SU-DHL-6 (cell line): ENCODE results near the gene SCYL1.

Source experiments
- H2AFZ ChIP-seq: fragments of 200-600 bp; sonication (generic); 2 replicates; pipeline ENCODE4 v1.6.1; 2014; ENCODE audit warnings: low read depth, mild to moderate bottlenecking, moderate library complexity, mixed read lengths, antibody characterized with exemption, low read length; ENCODE audit not compliant: severe bottlenecking
- H3F3A ChIP-seq: fragments of 200-600 bp; shearing (Covaris generic); 2 replicates; pipeline ENCODE4 v1.6.0; 2016; ENCODE audit warnings: antibody characterized with exemption, mild to moderate bottlenecking; ENCODE audit not compliant: insufficient read depth
- H3K27ac ChIP-seq: fragments of 200-600 bp; sonication (generic); 2 replicates; pipeline ENCODE4 v1.5.1; 2016; ENCODE audit warnings: low read depth, mild to moderate bottlenecking, low read length, moderate library complexity, mixed read lengths
- H3K27me3 ChIP-seq: fragments of 200-600 bp; sonication (generic), shearing (Covaris generic); 2 replicates; pipeline ENCODE4 v1.6.0; 2014; ENCODE audit warnings: mild to moderate bottlenecking, low read length
- H3K36me3 ChIP-seq: fragments of 200-600 bp; sonication (generic); 2 replicates; pipeline ENCODE4 v1.6.1; 2014; ENCODE audit warnings: mild to moderate bottlenecking, low read length, mixed read lengths
- H3K4me2 ChIP-seq: fragments of 300-600, 200-600 bp; shearing (Covaris generic), sonication (generic); 2 replicates; pipeline ENCODE4 v1.6.0; 2014; ENCODE audit warnings: low read length, low read depth, mild to moderate bottlenecking; ENCODE audit not compliant: poor library complexity, severe bottlenecking
- H3K4me3 ChIP-seq: fragments of 200-600 bp; sonication (generic); 2 replicates; pipeline ENCODE4 v1.5.1; 2014; ENCODE audit warnings: antibody characterized with exemption, low read length, mild to moderate bottlenecking, mixed read lengths; ENCODE audit not compliant: insufficient read depth, poor library complexity, severe bottlenecking
- H3K79me2 ChIP-seq: fragments of 200-600 bp; sonication (generic); 2 replicates; pipeline ENCODE4 v1.6.1; 2014; ENCODE audit warnings: mild to moderate bottlenecking, low read length, moderate library complexity; ENCODE audit not compliant: insufficient read depth
- H3K9ac ChIP-seq: fragments of 200-600 bp; sonication (generic); 2 replicates; pipeline ENCODE4 v1.7.0; 2014; ENCODE audit warnings: mild to moderate bottlenecking, low read length
- H3K9me2 ChIP-seq: fragments of 200-600 bp; sonication (generic); replicated peaks from 2 replicates; pipeline ENCODE4 v1.6.1; 2014; ENCODE audit warnings: low read length; ENCODE audit not compliant: insufficient read depth
- H3K9me3 ChIP-seq: fragments of 200-600 bp; sonication (generic); 2 replicates; pipeline ENCODE4 v1.6.1; 2014; ENCODE audit warnings: low read length, mixed read lengths; ENCODE audit not compliant: insufficient read depth
- H4K20me1 ChIP-seq: fragments of 200-600 bp; sonication (generic); 2 replicates; pipeline ENCODE4 v1.6.1; 2014; ENCODE audit warnings: low read depth, mild to moderate bottlenecking, antibody characterized with exemption, low read length, moderate library complexity, mixed read lengths
- CTCF ChIP-seq: fragments of 200-600 bp; sonication (generic); IDR thresholded peaks from one replicate; pipeline ENCODE4 v1.5.1; 2017; ENCODE audit warnings: antibody characterized with exemption, mild to moderate bottlenecking, low read length, moderate library complexity; ENCODE audit not compliant: insufficient read depth, poor library complexity, severe bottlenecking
- EZH2phosphoT487 ChIP-seq: fragments of 200-600 bp; sonication (generic), shearing (Covaris generic); conservative IDR thresholded peaks from 2 replicates; pipeline ENCODE4 v1.6.1; 2018; ENCODE audit warnings: mild to moderate bottlenecking, antibody characterized with exemption, low read length, moderate library complexity, mixed read lengths

Gene SCYL1

GRCh38 chr11:65498977-65499712 is 25.7 kb upstream of the SCYL1 start, which contains the start of gene MALAT1:
MALAT1 (plus strand) TSS chr11:65499045.
- H3K9ac ChIP-seq, result peak within 1 kb of the TSS; percentile 89
- peaks cover 74% of the 10 kb centered on the region for H3F3A ChIP-seq
- peaks cover 52% of the 10 kb centered on the region for H3K36me3 ChIP-seq
- H3K4me3 ChIP-seq, result peak within 1 kb of the TSS; percentile 77
- H3K4me2 ChIP-seq, result peak within 1 kb of the TSS; percentile 86
- peak within 1 kb of the TSS; percentile 98 for H3K27ac ChIP-seq
- no peaks in the 10 kb centered on the region for H3K9me2 ChIP-seq
- H2AFZ ChIP-seq, result peak within 1 kb of the TSS; percentile 45
- peaks cover 53% of the 10 kb centered on the region for H3K79me2 ChIP-seq
- no peak for TF ChIP-seq EZH2phosphoT487
- TF ChIP-seq CTCF, result no peak
- H3K27me3 ChIP-seq, result no peaks in the 10 kb centered on the region
- H4K20me1 ChIP-seq, result peaks cover 41% of the 10 kb centered on the region
- no peaks in the 10 kb centered on the region for H3K9me3 ChIP-seq

- H3F3A ChIP-seq, result peaks cover 81% of the 10 kb centered on the region
- H2AFZ ChIP-seq, result no peak overlapping the region
- peak overlapping the region; percentile 86 for H3K4me2 ChIP-seq
- peaks cover 61% of the 10 kb centered on the region for H3K79me2 ChIP-seq
- peak overlapping the region; percentile 98 for H3K27ac ChIP-seq
- peak overlapping the region; percentile 89 for H3K9ac ChIP-seq
- H3K9me3 ChIP-seq, result no peaks in the 10 kb centered on the region
- TF ChIP-seq CTCF (no peak), EZH2phosphoT487 (no peak)
- no peaks in the 10 kb centered on the region for H3K27me3 ChIP-seq
- H3K9me2 ChIP-seq, result no peaks in the 10 kb centered on the region
- H4K20me1 ChIP-seq, result peaks cover 48% of the 10 kb centered on the region
- peaks cover 59% of the 10 kb centered on the region for H3K36me3 ChIP-seq
- peak overlapping the region; percentile 77 for H3K4me3 ChIP-seq
Measured at GRCh38 chr11:65499713-65500386, 25.0 kb upstream of the SCYL1 start.

- H3F3A ChIP-seq, result peaks cover 88% of the 10 kb centered on the region
- H3K9me2 ChIP-seq, result no peaks in the 10 kb centered on the region
- H3K79me2 ChIP-seq, result peaks cover 68% of the 10 kb centered on the region
- H3K9me3 ChIP-seq, result no peaks in the 10 kb centered on the region
- H3K36me3 ChIP-seq, result peaks cover 66% of the 10 kb centered on the region
- H3K27me3 ChIP-seq, result no peaks in the 10 kb centered on the region
- peak overlapping the region; percentile 77 for H3K4me3 ChIP-seq
- peak overlapping the region; percentile 89 for H3K9ac ChIP-seq
- H4K20me1 ChIP-seq, result peaks cover 55% of the 10 kb centered on the region
- no peak overlapping the region for H2AFZ ChIP-seq
- H3K4me2 ChIP-seq, result peak overlapping the region; percentile 86
- peak overlapping the region; percentile 98 for H3K27ac ChIP-seq
- TF ChIP-seq CTCF (no peak), EZH2phosphoT487 (no peak)
Measured at GRCh38 chr11:65500387-65501185, 24.3 kb upstream of the SCYL1 start.
